Left forelimb (tissue), 1 donor: ENCODE results near the gene OR2T1.
"Not testable (repeated sequence)": the region's sequence is repeated elsewhere in the genome, so short reads cannot be mapped to it uniquely, and the experiment has no call there.

ENCODE experiments used
- DNase-seq: peaks from one replicate; pipeline ENCODE4 v3.0.0-alpha.2; 2018; ENCODE audit warnings: low spot score

OR2T1 gene

DNA sequence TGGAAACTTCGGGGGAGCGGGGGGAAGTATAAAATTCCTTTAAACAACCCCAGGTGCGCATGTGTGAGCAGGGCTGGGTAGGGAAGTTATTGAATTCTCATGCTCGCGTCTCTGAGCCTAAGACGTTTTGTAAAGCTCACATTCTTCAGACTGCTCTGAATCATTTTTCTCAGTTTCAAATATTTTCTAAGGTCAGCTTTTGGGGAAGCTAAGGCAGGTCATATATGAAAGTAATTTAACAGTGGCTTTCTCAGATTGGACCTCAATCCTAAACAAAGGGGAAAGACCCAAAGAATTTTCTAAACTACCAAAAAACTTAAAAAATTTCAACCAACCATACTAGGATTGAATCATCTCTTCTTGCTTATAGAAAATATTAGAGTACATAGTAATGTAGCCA is 32.1 kb downstream of the OR2T1 start:
- not testable (repeated sequence) for DNase-seq

DNA sequence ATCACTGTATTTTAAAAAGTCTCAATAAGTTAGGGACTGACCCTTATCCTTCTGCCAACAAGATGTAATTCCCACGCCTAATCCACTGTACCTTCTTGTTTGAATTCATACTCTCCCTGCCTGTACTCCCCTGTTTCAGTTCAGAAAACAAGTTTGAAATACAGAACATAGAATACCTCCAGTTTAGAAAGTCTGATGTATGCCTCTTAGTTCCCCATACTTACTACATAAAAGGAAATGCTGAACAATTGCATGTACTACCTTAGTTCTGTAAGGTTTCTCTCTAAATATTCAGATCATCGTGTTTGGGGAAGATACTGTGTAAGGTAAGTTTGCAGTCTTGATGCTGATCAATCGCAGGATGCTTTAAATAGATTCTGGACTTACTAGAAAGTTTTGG is 33.5 kb downstream of the OR2T1 start:
- DNase-seq = not testable (repeated sequence)

GRCh38 chr1:248438668-248439067 is 35.8 kb downstream of the OR2T1 start:
- DNase-seq = not testable (repeated sequence)

- not testable (repeated sequence) for DNase-seq
Measured at GRCh38 chr1:248439283-248439682, 36.4 kb downstream of the OR2T1 start.

- DNase-seq = not testable (repeated sequence)
Measured at GRCh38 chr1:248442500-248443277, 39.8 kb downstream of the OR2T1 start.

GRCh38 chr1:248444603-248445002 is 41.8 kb downstream of the OR2T1 start:
- not testable (repeated sequence) for DNase-seq

DNA sequence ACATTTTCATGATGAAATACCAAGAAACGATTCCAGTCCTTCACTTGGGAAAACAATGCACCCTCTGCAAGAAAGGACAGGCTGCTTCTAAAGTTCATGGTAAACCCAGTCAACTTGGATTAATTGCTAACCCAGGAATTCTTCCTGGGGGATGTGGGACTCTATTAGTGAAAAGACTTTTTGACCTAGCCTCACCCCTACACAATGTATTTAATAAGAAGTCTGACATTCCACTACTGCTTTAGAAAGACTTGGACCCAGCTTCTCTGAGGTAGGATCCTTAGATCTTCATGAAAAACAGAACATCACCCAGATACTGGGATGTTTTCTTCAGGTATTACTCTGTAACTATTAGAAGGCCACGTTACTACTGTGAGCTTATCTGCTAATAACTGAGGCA is 42.6 kb downstream of the OR2T1 start, which contains the start of gene OR2T2:
Gene OR2T2 (plus strand): TSS at position 239 of the 400 bp plus-strand sequence. CDS start 7,161 bp downstream, outside the sequence.
- DNase-seq = not testable (repeated sequence)

GRCh38 chr1:248448409-248449074 is 45.7 kb downstream of the OR2T1 start:
- not testable (repeated sequence) for DNase-seq

GRCh38 chr1:248449821-248450465 is 47.1 kb downstream of the OR2T1 start:
- not testable (repeated sequence) for DNase-seq

DNA sequence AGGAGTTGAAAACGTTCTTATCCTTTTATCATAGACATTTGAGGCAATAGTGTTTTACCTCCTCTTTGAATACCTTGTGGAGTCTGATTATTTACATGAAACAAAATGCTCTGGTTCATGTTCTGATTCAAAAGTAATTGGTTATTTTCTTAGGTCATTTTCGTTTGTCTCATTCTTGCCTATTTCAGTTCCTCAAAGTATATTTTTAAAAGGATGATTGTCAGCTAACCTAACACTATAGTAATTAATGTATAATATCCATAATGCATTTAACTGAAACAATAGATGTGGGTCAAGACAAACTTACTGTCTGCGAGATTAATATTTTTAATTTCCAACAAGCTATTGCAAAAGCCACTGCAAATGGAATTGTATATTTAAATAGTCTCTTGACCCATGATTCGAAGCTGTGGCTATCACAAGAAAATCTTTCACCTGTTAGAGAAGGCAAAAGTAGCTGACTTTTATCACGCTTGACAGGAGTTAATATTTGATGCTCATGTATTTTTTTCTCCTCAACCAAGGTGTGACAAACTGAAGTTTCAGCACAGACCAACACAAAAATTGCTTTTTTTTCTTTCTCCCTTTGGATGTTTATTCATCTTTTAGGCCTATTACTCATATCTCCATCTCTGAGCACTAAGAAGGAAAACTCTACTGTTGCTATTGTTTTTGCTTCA is 47.8 kb downstream of the OR2T1 start:
- DNase-seq = not testable (repeated sequence)

DNA sequence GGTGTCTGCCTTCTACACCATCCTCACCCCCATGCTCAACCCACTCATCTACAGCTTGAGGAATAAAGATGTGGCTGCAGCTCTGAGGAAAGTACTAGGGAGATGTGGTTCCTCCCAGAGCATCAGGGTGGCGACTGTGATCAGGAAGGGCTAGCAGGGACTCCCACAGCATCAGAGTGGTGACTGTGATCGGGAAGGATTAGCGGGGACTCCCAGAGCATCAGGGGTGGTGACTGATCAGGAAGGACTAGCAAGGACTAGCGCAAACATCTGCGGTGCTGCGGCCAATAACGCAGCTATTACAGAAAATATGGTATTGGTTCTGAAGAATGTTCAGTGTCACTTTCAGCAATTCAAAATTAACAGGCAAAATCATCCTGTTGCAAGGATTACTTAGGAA is 50.8 kb downstream of the OR2T1 start:
- not testable (repeated sequence) for DNase-seq

DNA sequence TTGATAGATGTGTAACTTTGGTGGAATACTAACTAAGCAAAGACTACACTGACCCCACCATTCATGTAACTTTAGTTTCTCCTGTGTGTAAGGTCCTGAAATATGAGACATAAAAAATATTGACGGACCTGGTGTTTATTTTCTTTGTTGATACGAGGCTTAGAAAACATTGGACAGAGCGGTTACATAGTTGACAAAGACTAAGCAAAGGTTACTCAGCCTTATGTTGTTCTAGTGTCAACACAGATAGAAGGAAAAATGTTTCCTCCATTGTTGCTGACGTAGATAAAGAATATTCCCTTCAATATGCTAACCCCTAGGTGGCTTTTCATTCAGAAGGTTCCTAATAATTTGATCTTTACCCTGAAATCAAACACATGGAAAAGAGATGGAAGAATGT is 52.2 kb downstream of the OR2T1 start:
- not testable (repeated sequence) for DNase-seq

GRCh38 chr1:248456635-248457034 is 53.8 kb downstream of the OR2T1 start:
- DNase-seq = not testable (repeated sequence)
